HepG2 (cell line): ENCODE results near the gene NFATC4. TPM values are rescaled to one million over a fixed set of nuclear protein-coding genes. Genes with fewer than 3 reads are reported as not detected.

Experiments
- BATF2 ChIP-seq: sonication (generic); formaldehyde crosslinking; IDR thresholded peaks from 2 replicates; pipeline ENCODE4 v1.8.0; 2022; ENCODE audit warnings: mild to moderate bottlenecking, missing genetic modification reagents, moderate library complexity
- CBX1 ChIP-seq: IDR thresholded peaks from one replicate; pipeline ENCODE4 v1.6.1; 2016; ENCODE audit warnings: antibody characterized with exemption, low read depth
- DMAP1 ChIP-seq: IDR thresholded peaks from 2 replicates; pipeline ENCODE4 v1.6.1; 2016
- FOXP1 ChIP-seq, 2 experiments: fragments of 450-650 bp in 1 of 2; IDR thresholded peaks; 2 replicates each; pipeline ENCODE4 v1.6.1; 2017 to 2018; ENCODE audit warnings: antibody characterized with exemption in 1 of 2
- IKZF4 ChIP-seq: sonication (generic); formaldehyde crosslinking; IDR thresholded peaks from 2 replicates; pipeline ENCODE4 v1.5.1; 2020; ENCODE audit warnings: borderline replicate concordance, mild to moderate bottlenecking, low read depth, missing genetic modification reagents; ENCODE audit errors: not compliant biosample characterization
- KDM5B ChIP-seq: sonication (generic); formaldehyde crosslinking; IDR thresholded peaks from 2 replicates; pipeline ENCODE4 v1.4.0; 2020; ENCODE audit warnings: missing genetic modification reagents, mild to moderate bottlenecking, borderline replicate concordance
- LCORL ChIP-seq, 2 experiments: fragments of 450-650 bp in 1 of 2; sonication (generic) in 1 of 2; formaldehyde crosslinking in 1 of 2; IDR thresholded peaks; 2 replicates each; pipeline versions ENCODE4 v1.5.0 to v1.6.1; 2017 to 2020; ENCODE audit warnings: antibody characterized with exemption in 1 of 2, missing genetic modification reagents in 1 of 2
- MTF2 ChIP-seq: sonication (generic); formaldehyde crosslinking; IDR thresholded peaks from 2 replicates; pipeline ENCODE4 v1.5.0; 2020; ENCODE audit warnings: missing genetic modification reagents, borderline replicate concordance
- PRDM4 ChIP-seq: sonication (generic); formaldehyde crosslinking; IDR thresholded peaks from 2 replicates; pipeline ENCODE4 v1.9.0; 2021; ENCODE audit warnings: missing genetic modification reagents, borderline replicate concordance
- RARA ChIP-seq: IDR thresholded peaks from 2 replicates; pipeline ENCODE4 v1.6.1; 2016; ENCODE audit warnings: missing genetic modification reagents, missing compliant biosample characterization
- SP1 ChIP-seq, 2 experiments: fragments of 450-650 bp in 1 of 2; sonication (generic) in 1 of 2; formaldehyde crosslinking in 1 of 2; IDR thresholded peaks; 2 replicates each; pipeline versions ENCODE4 v1.4.0 to v1.6.1; 2016 to 2020; ENCODE audit warnings: missing genetic modification reagents in 1 of 2
- TARDBP ChIP-seq: sonication (generic); formaldehyde crosslinking; IDR thresholded peaks from 2 replicates; pipeline ENCODE4 v1.8.0; 2022; ENCODE audit warnings: mild to moderate bottlenecking, missing genetic modification reagents
- TCF12 ChIP-seq, 2 experiments: fragments of 450-650 bp in 1 of 2; sonication (generic) in 1 of 2; formaldehyde crosslinking in 1 of 2; IDR thresholded peaks; 2 replicates each; pipeline versions ENCODE4 v1.6.1 to v1.8.0; 2017 to 2022; ENCODE audit warnings: antibody characterized with exemption in 1 of 2, mild to moderate bottlenecking in 1 of 2, missing genetic modification reagents in 1 of 2, moderate library complexity in 1 of 2
- THAP9 ChIP-seq: sonication (generic); formaldehyde crosslinking; IDR thresholded peaks from 2 replicates; pipeline ENCODE4; 2020; ENCODE audit warnings: missing genetic modification reagents, mild to moderate bottlenecking, borderline replicate concordance
- TRIM24 ChIP-seq: sonication (generic); formaldehyde crosslinking; IDR thresholded peaks from 2 replicates; pipeline ENCODE4 v1.8.0; 2022; ENCODE audit warnings: mild to moderate bottlenecking, missing genetic modification reagents
- ZNF329 ChIP-seq: sonication (generic); formaldehyde crosslinking; IDR thresholded peaks from 2 replicates; pipeline ENCODE4 v1.9.0; 2021; ENCODE audit warnings: low read depth, mild to moderate bottlenecking, missing genetic modification reagents
- ZNF770 ChIP-seq: sonication (generic); formaldehyde crosslinking; IDR thresholded peaks from 2 replicates; pipeline ENCODE4 v1.5.0; 2020; ENCODE audit warnings: mild to moderate bottlenecking, missing genetic modification reagents
- polyA plus RNA-seq, 8 experiments: library from polyadenylated mRNA; depleted of rRNA in 3 of 8; stranded (reverse) in 7 of 8; unstranded in 1 of 8; fragments of >200 nt; fragmentation: Illumina TruSeq in 4 of 8; extraction: Trizol in 4 of 8; gene quantifications; 2 replicates each; pipeline versions ENCODE4 v1.2.1 to v1.2.3, GENCODE V29; 2011 to 2016; ENCODE audit warnings: low read depth in 4 of 8, missing spikeins in 1 of 8, mixed read lengths in 1 of 8; ENCODE audit not compliant: insufficient read depth in 1 of 8
- total RNA-seq, 5 experiments: library from RNA; depleted of rRNA; stranded (reverse); fragments of >200 nt; fragmentation: Illumina TruSeq; extraction: Trizol; gene quantifications; 2 replicates each; pipeline ENCODE4 v1.2.3, GENCODE V29; 2016; ENCODE audit warnings: low read depth in 1 of 5
- TF ChIP-seq, protein P1 (sequence below): sonication (generic); formaldehyde crosslinking; IDR thresholded peaks from 2 replicates; pipeline ENCODE4 v1.4.0; 2020; ENCODE audit warnings: missing genetic modification reagents

Gene NFATC4
- total and polyA plus RNA-seq, 2 of the 13 experiments (the other 11 are each of a cell fraction or from before 2014, with no cell fraction given) = 0.04 to 0.15 TPM

DNA sequence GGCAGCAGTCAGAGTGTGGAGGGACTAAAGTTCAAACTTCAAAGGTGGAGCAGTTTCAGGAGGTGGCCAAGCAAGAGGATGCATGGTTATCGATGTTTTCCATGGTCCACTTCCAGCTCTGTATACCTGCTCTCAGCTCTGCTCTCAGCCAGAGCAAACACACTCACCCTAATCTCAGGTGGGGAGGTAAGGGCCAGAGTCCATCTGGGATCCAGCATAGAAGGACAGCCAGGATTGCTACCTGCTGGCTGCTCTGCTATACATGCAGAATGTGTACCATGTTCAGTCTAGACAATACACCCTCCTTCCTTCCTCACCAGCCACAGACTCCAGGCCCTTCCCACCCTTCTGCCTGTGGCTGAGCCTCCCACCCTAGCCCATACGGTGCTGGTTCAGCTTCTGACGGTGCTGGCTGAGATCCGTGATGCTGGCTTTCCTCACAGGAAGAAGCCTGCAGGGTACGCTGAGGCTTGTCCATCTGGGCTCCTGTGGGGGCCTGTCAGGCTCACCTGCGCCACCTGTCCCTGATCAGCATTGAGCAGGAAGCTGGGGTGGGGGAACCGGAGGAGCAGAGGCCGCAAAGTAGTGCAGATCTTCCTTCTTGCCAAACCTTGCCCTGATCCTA, 59.0 kb downstream of the NFATC4 start (continued):
- TF ChIP-seq PRDM4 (no peak), DMAP1 (CRISPR knock-in tag) (0 out of 2 replicates have a peak, but pooled peaks have one; percentile 21), FOXP1 (IDR thresholded peaks at IDR 0.05) (no peak), FOXP1 (CRISPR knock-in tag; IDR thresholded peaks at IDR 0.05) (peak; percentile 74), ZNF770 (CRISPR knock-in tag) (no peak), LCORL (IDR thresholded peaks at IDR 0.05) (0 out of 2 replicates have a peak, but pooled peaks have one; percentile 18), LCORL (CRISPR knock-in tag; IDR thresholded peaks at IDR 0.05) (peak; percentile 95), THAP9 (CRISPR knock-in tag) (0 out of 2 replicates have a peak, but pooled peaks have one; percentile 20), BATF2 (CRISPR knock-in tag) (no peak), TRIM24 (CRISPR knock-in tag) (peak; percentile 65; the same call in 1 of the 2 replicates), KDM5B (CRISPR knock-in tag) (peak; percentile 82; the same call in 1 of the 2 replicates), CBX1 (peak; percentile 29), TCF12 (IDR thresholded peaks at IDR 0.05) (no peak), TCF12 (CRISPR knock-in tag; IDR thresholded peaks at IDR 0.05) (peak; percentile 12; the same call in 1 of the 2 replicates), IKZF4 (peak; percentile 30), TARDBP (peak; percentile 76; the same call in 1 of the 2 replicates), SP1 (IDR thresholded peaks at IDR 0.05) (no peak), SP1 (CRISPR knock-in tag; IDR thresholded peaks at IDR 0.05) (peak; percentile 51), ZNF329 (no peak), MTF2 (no peak), RARA (peak; percentile 62)
- TF ChIP-seq, protein P1, sequence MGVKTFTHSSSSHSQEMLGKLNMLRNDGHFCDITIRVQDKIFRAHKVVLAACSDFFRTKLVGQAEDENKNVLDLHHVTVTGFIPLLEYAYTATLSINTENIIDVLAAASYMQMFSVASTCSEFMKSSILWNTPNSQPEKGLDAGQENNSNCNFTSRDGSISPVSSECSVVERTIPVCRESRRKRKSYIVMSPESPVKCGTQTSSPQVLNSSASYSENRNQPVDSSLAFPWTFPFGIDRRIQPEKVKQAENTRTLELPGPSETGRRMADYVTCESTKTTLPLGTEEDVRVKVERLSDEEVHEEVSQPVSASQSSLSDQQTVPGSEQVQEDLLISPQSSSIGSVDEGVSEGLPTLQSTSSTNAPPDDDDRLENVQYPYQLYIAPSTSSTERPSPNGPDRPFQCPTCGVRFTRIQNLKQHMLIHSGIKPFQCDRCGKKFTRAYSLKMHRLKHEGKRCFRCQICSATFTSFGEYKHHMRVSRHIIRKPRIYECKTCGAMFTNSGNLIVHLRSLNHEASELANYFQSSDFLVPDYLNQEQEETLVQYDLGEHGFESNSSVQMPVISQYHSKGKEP (CRISPR knock-in tag) = no peak
